HL-60 (cell line): Measurements from ENCODE around the gene KLK6.

Source experiments
- CTCF ChIP-seq: IDR thresholded peaks from one replicate; pipeline ENCODE4 v1.5.1; 2011; ENCODE audit warnings: low read length, control low read depth, inconsistent platforms; ENCODE audit not compliant: insufficient read depth
- POLR2AphosphoS5 ChIP-seq: IDR thresholded peaks from 2 replicates; pipeline ENCODE4 v1.6.1; 2012; ENCODE audit warnings: low read depth
- REST ChIP-seq: IDR thresholded peaks from 2 replicates; pipeline ENCODE4 v1.6.1; 2012; ENCODE audit warnings: low read depth; ENCODE audit not compliant: insufficient replicate concordance

GRCh38 chr19:51010066-51010795, 40.8 kb upstream of the KLK6 start:
- TF ChIP-seq CTCF (no peak), POLR2AphosphoS5 (no peak), REST (no peak)
